Neutrophil (primary cell): ENCODE results near the gene IL12RB2.
A peak's percentile ranks its signal among the peaks of the same experiment; 100 is the strongest.

Experiments used
- H3K27ac ChIP-seq: fragments of 200-600 bp; sonication (generic); 2 replicates; pipeline ENCODE4 v1.5.1; 2016; ENCODE audit warnings: mild to moderate bottlenecking, moderate library complexity
- H3K27me3 ChIP-seq: fragments of 200-600 bp; sonication (generic); 2 replicates; pipeline ENCODE4 v1.6.0; 2016; ENCODE audit warnings: mild to moderate bottlenecking
- H3K36me3 ChIP-seq: fragments of 200-600 bp; sonication (generic); 2 replicates; pipeline ENCODE4 v1.5.1; 2017
- H3K4me1 ChIP-seq, 2 experiments: fragments of 200-600 bp in 1 of 2; sonication (generic) in 1 of 2; 1 replicate in 1 of 2; 2 replicates in 1 of 2; pipeline versions ENCODE4 v1.5.1 to v1.6.1; 2013 to 2016; ENCODE audit warnings: low read depth in 1 of 2, low read length in 1 of 2, mild to moderate bottlenecking in 1 of 2, moderate library complexity in 1 of 2; ENCODE audit not compliant: control insufficient read depth in 1 of 2, insufficient read depth in 1 of 2
- H3K4me3 ChIP-seq, 2 experiments: fragments of 200-600 bp in 1 of 2; sonication (generic) in 1 of 2; 1 replicate in 1 of 2; 2 replicates in 1 of 2; pipeline ENCODE4 v1.5.1; 2013 to 2016; ENCODE audit warnings: low read depth in 1 of 2, low read length in 1 of 2, mild to moderate bottlenecking in 1 of 2, moderate library complexity in 1 of 2
- H3K9me3 ChIP-seq: fragments of 200-600 bp; sonication (generic); 2 replicates; pipeline ENCODE4 v1.5.1; 2016
- CTCF ChIP-seq: fragments of 200-600 bp; sonication (generic); IDR thresholded peaks from 2 replicates; pipeline ENCODE4 v1.5.1; 2016; ENCODE audit warnings: antibody characterized with exemption

The IL12RB2 gene

GRCh38 chr1:67418839-67419586, 111.3 kb downstream of the IL12RB2 start:
- H3K36me3 ChIP-seq: peaks cover 95% of the 10 kb centered on the region
- no peak for TF ChIP-seq CTCF

GRCh38 chr1:67420835-67421492, 113.3 kb downstream of the IL12RB2 start:
- TF ChIP-seq CTCF: no peak

More at GRCh38 chr1:67418839-67419586, 111.3 kb downstream of the IL12RB2 start:
- no peaks in the 10 kb centered on the region for H3K9me3 ChIP-seq
- H3K27ac ChIP-seq: no peak overlapping the region
- H3K4me1 ChIP-seq: no peaks in the 10 kb centered on the region
- H3K4me3 ChIP-seq: no peak overlapping the region
- H3K27me3 ChIP-seq: no peaks in the 10 kb centered on the region

GRCh38 chr1:67427465-67427864, 119.8 kb downstream of the IL12RB2 start:
- Histone ChIP-seq H3K27me3 (no peaks in the 10 kb centered on the region), H3K4me3 (no peak overlapping the region), H3K36me3 (peaks cover 36% of the 10 kb centered on the region), H3K27ac (no peak overlapping the region), H3K4me1 (peaks cover 37 to 45% of the 10 kb centered on the region in 2 experiments), H3K9me3 (no peaks in the 10 kb centered on the region)
- no peak for TF ChIP-seq CTCF

More at GRCh38 chr1:67420835-67421492, 113.3 kb downstream of the IL12RB2 start:
- Histone ChIP-seq H3K4me1 (no peaks in the 10 kb centered on the region), H3K27me3 (no peaks in the 10 kb centered on the region), H3K4me3 (no peak overlapping the region), H3K9me3 (no peaks in the 10 kb centered on the region), H3K27ac (no peak overlapping the region), H3K36me3 (peaks cover 95% of the 10 kb centered on the region)

- Histone ChIP-seq H3K27me3 (no peaks in the 10 kb centered on the region), H3K4me1 (peaks cover 37 to 45% of the 10 kb centered on the region in 2 experiments), H3K9me3 (no peaks in the 10 kb centered on the region), H3K4me3 (no peak overlapping the region), H3K36me3 (peaks cover 31% of the 10 kb centered on the region), H3K27ac (no peak overlapping the region)
- no peak for TF ChIP-seq CTCF
These were observed 120.3 kb downstream of the IL12RB2 start for GRCh38 chr1:67427947-67428346.

GRCh38 chr1:67429011-67429527, 121.4 kb downstream of the IL12RB2 start:
- peaks cover 19% of the 10 kb centered on the region for H3K36me3 ChIP-seq
- H3K4me3 ChIP-seq: peak overlapping the region; percentile 92 to 96
- peak overlapping the region; percentile 65 for H3K27ac ChIP-seq
- no peaks in the 10 kb centered on the region for H3K9me3 ChIP-seq
- no peaks in the 10 kb centered on the region for H3K27me3 ChIP-seq
- no peak for TF ChIP-seq CTCF
- peaks cover 48 to 50% of the 10 kb centered on the region in 2 experiments for H3K4me1 ChIP-seq
